Glomerular visceral epithelial cell (primary cell): ENCODE measurements around the gene EPG5.
"Not testable (repeated sequence)": the region's sequence is repeated elsewhere in the genome, so short reads cannot be mapped to it uniquely, and the experiment has no call there.

ENCODE experiments used
- DNase-seq: peaks from one replicate; pipeline ENCODE4 v3.0.0-alpha.2; 2016; ENCODE audit errors: extremely low spot score

The EPG5 gene

GRCh38 chr18:45864081-45864480, 103.0 kb downstream of the EPG5 start:
- no peak for DNase-seq

- DNase-seq: no peak
Measured at GRCh38 chr18:45863469-45863868, 103.7 kb downstream of the EPG5 start.

- no peak for DNase-seq
Measured at GRCh38 chr18:45861926-45862325, 105.2 kb downstream of the EPG5 start.

- no peak for DNase-seq
Measured at GRCh38 chr18:45860971-45861370, 106.2 kb downstream of the EPG5 start.

GRCh38 chr18:45860492-45860891, 106.6 kb downstream of the EPG5 start:
- DNase-seq: no peak

- no peak for DNase-seq
Measured at GRCh38 chr18:45859334-45859733, 107.8 kb downstream of the EPG5 start.

GRCh38 chr18:45856531-45856930, 110.6 kb downstream of the EPG5 start:
- no peak for DNase-seq

- no peak for DNase-seq
Measured at GRCh38 chr18:45854036-45854586, 113.0 kb downstream of the EPG5 start.

GRCh38 chr18:45852631-45853030, 114.5 kb downstream of the EPG5 start:
- peak; percentile 16 for DNase-seq

- no peak for DNase-seq
Measured at GRCh38 chr18:45851161-45851925, 115.8 kb downstream of the EPG5 start.

GRCh38 chr18:45850021-45850420, 117.1 kb downstream of the EPG5 start:
- DNase-seq: peak; percentile 85

GRCh38 chr18:45849529-45849928, 117.6 kb downstream of the EPG5 start:
- DNase-seq: no peak

- DNase-seq: not testable (repeated sequence)
Measured at GRCh38 chr18:45848643-45849042, 118.5 kb downstream of the EPG5 start.

GRCh38 chr18:45847119-45847518, 120.0 kb downstream of the EPG5 start:
- no peak for DNase-seq

GRCh38 chr18:45845410-45845809, 121.7 kb downstream of the EPG5 start:
- DNase-seq: no peak

GRCh38 chr18:45844938-45845337, 122.2 kb downstream of the EPG5 start:
- no peak for DNase-seq

- no peak for DNase-seq
Measured at GRCh38 chr18:45843019-45843418, 124.1 kb downstream of the EPG5 start.

GRCh38 chr18:45841765-45842442, 125.2 kb downstream of the EPG5 start:
- no peak for DNase-seq

- DNase-seq: no peak
Measured at GRCh38 chr18:45841060-45841764, 125.9 kb downstream of the EPG5 start.

- peak; percentile 64 for DNase-seq
Measured at GRCh38 chr18:45839414-45840395, 127.4 kb downstream of the EPG5 start.
